OCI-LY1 (cell line): ENCODE measurements around the gene BRD3.

ENCODE experiments used
- H2AFZ ChIP-seq: fragments of 200-600 bp; sonication (generic), shearing (Covaris generic); 2 replicates; pipeline ENCODE4 v1.6.0; 2014; ENCODE audit warnings: antibody characterized with exemption, mild to moderate bottlenecking, low read length
- H3F3A ChIP-seq: fragments of 200-600 bp; sonication (generic), shearing (Covaris generic); 2 replicates; pipeline ENCODE4 v1.6.0; 2014; ENCODE audit warnings: mild to moderate bottlenecking, antibody characterized with exemption, low read length, moderate library complexity; ENCODE audit not compliant: insufficient read depth
- H3K27ac ChIP-seq: fragments of 200-600 bp; sonication (generic); 2 replicates; pipeline ENCODE4 v1.5.1; 2014; ENCODE audit warnings: low read length, mixed run types, mild to moderate bottlenecking, low read depth; ENCODE audit not compliant: poor library complexity, severe bottlenecking
- H3K27me3 ChIP-seq: fragments of 200-600 bp; sonication (generic); 2 replicates; pipeline ENCODE4 v1.6.0; 2014; ENCODE audit warnings: antibody characterized with exemption, mild to moderate bottlenecking, low read length, moderate library complexity; ENCODE audit not compliant: insufficient read depth
- H3K36me3 ChIP-seq: fragments of 200-600 bp; sonication (generic); 2 replicates; pipeline ENCODE4 v1.6.1; 2014; ENCODE audit warnings: mild to moderate bottlenecking, antibody characterized with exemption, low read length, moderate library complexity, mixed read lengths; ENCODE audit not compliant: insufficient read depth
- H3K4me1 ChIP-seq: fragments of 200-600 bp; sonication (generic); 2 replicates; pipeline ENCODE4 v1.5.1; 2014; ENCODE audit warnings: mild to moderate bottlenecking, low read length, moderate library complexity; ENCODE audit not compliant: insufficient read depth, severe bottlenecking
- H3K4me2 ChIP-seq: fragments of 200-600 bp; sonication (generic), shearing (Covaris generic); 2 replicates; pipeline ENCODE4 v1.6.1; 2014; ENCODE audit warnings: low read length
- H3K4me3 ChIP-seq: fragments of 200-600 bp; sonication (generic); 2 replicates; pipeline ENCODE4 v1.5.1; 2014; ENCODE audit warnings: low read length, low read depth, mild to moderate bottlenecking, mixed read lengths; ENCODE audit not compliant: poor library complexity, severe bottlenecking
- H3K79me2 ChIP-seq: fragments of 200-600 bp; shearing (Covaris generic); 2 replicates; pipeline ENCODE4 v1.6.1; 2016; ENCODE audit warnings: mixed run types, low read length, mixed read lengths; ENCODE audit not compliant: insufficient read depth
- H3K9ac ChIP-seq: fragments of 200-600 bp; sonication (generic), shearing (Covaris generic); 2 replicates; pipeline ENCODE4 v1.6.1; 2014; ENCODE audit warnings: mild to moderate bottlenecking, low read length, mixed read lengths
- H3K9me2 ChIP-seq: fragments of 200-600 bp; sonication (generic), shearing (Covaris generic); 2 replicates; pipeline ENCODE4 v1.6.1; 2014; ENCODE audit warnings: low read depth, mild to moderate bottlenecking, low read length, mixed read lengths
- H3K9me3 ChIP-seq: fragments of 200-600 bp; shearing (Covaris generic); 2 replicates; pipeline ENCODE4 v1.6.1; 2014; ENCODE audit warnings: low read length, mixed read lengths
- H4K20me1 ChIP-seq: fragments of 200-600 bp; sonication (generic), shearing (Covaris generic); 2 replicates; pipeline ENCODE4 v1.6.0; 2016; ENCODE audit warnings: mild to moderate bottlenecking, low read length; ENCODE audit not compliant: insufficient read depth
- EZH2 ChIP-seq: fragments of 200-600 bp; sonication (generic), shearing (Covaris generic); IDR thresholded peaks from 2 replicates; pipeline ENCODE4 v1.8.0; 2017; ENCODE audit warnings: borderline replicate concordance, mixed run types, mild to moderate bottlenecking, antibody characterized with exemption, low read length, moderate library complexity, mixed read lengths
- TF ChIP-seq, protein P1 (sequence below): fragments of 200-600 bp; sonication (generic), shearing (Covaris generic); IDR thresholded peaks from 2 replicates; pipeline ENCODE4 v1.5.1; 2017; ENCODE audit warnings: mild to moderate bottlenecking, antibody characterized with exemption, low read length, moderate library complexity, mixed read lengths

Gene BRD3

DNA sequence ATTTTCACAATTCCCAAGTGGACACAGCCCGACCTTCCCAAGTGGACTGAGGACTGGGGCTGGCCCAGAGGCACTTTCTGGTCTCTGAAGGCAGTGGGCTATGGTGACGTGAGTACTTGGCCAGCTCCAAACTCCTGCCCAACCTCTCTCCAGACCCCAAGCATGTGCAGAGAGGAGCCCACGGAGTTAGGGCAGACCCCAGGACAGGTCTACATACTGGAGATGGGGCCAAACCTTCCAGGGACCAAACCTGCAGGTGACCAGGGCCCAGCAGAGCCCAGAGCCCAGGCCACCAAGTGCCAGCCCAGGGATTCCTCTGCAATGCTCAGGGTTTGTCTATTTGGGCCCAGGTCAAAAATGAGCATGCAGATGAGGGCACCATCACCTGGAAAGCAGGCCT lies 15.3 kb downstream of the BRD3 start:
- Histone ChIP-seq H3K4me1 (no peaks in the 10 kb centered on the region), H3K9me2 (no peaks in the 10 kb centered on the region), H2AFZ (no peak overlapping the region), H3K36me3 (no peaks in the 10 kb centered on the region), H3K9me3 (no peaks in the 10 kb centered on the region), H3F3A (no peaks in the 10 kb centered on the region), H3K27ac (no peak overlapping the region), H3K9ac (no peak overlapping the region), H3K27me3 (no peaks in the 10 kb centered on the region), H3K4me3 (no peak overlapping the region), H3K4me2 (no peak overlapping the region), H3K79me2 (no peaks in the 10 kb centered on the region), H4K20me1 (no peaks in the 10 kb centered on the region)
- TF ChIP-seq EZH2: no peak
- TF ChIP-seq, protein P1, sequence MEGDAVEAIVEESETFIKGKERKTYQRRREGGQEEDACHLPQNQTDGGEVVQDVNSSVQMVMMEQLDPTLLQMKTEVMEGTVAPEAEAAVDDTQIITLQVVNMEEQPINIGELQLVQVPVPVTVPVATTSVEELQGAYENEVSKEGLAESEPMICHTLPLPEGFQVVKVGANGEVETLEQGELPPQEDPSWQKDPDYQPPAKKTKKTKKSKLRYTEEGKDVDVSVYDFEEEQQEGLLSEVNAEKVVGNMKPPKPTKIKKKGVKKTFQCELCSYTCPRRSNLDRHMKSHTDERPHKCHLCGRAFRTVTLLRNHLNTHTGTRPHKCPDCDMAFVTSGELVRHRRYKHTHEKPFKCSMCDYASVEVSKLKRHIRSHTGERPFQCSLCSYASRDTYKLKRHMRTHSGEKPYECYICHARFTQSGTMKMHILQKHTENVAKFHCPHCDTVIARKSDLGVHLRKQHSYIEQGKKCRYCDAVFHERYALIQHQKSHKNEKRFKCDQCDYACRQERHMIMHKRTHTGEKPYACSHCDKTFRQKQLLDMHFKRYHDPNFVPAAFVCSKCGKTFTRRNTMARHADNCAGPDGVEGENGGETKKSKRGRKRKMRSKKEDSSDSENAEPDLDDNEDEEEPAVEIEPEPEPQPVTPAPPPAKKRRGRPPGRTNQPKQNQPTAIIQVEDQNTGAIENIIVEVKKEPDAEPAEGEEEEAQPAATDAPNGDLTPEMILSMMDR: no peak

DNA sequence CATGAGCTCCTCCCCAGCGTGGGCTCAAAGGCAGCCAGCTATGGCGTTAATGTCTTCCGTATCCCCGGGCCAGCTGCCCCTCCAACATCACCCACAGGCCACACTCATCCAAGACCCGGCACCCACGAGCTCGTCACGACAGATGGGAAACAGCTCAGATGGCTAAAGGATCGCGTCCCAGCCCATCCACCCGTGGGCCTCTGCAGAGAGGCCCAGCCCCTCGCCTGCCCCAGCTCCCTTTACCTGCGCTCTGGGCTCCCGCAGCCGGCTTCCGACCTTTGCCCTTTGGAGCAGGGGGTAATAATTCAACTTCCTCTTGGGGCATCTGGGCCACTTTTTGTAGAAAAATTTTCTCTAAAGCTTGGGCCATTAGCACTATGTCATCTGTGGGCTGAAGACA lies 16.5 kb downstream of the BRD3 start:
- no peaks in the 10 kb centered on the region for H3K36me3 ChIP-seq
- H3K4me1 ChIP-seq: no peaks in the 10 kb centered on the region
- no peaks in the 10 kb centered on the region for H3K9me3 ChIP-seq
- no peak for TF ChIP-seq EZH2
- TF ChIP-seq, protein P1: no peak
- H3K9ac ChIP-seq: no peak overlapping the region
- H3K4me3 ChIP-seq: no peak overlapping the region
- no peaks in the 10 kb centered on the region for H3K9me2 ChIP-seq
- no peaks in the 10 kb centered on the region for H3K27me3 ChIP-seq
- no peak overlapping the region for H3K27ac ChIP-seq
- no peak overlapping the region for H3K4me2 ChIP-seq
- no peaks in the 10 kb centered on the region for H4K20me1 ChIP-seq
- no peak overlapping the region for H2AFZ ChIP-seq
- no peaks in the 10 kb centered on the region for H3F3A ChIP-seq
- H3K79me2 ChIP-seq: no peaks in the 10 kb centered on the region

DNA sequence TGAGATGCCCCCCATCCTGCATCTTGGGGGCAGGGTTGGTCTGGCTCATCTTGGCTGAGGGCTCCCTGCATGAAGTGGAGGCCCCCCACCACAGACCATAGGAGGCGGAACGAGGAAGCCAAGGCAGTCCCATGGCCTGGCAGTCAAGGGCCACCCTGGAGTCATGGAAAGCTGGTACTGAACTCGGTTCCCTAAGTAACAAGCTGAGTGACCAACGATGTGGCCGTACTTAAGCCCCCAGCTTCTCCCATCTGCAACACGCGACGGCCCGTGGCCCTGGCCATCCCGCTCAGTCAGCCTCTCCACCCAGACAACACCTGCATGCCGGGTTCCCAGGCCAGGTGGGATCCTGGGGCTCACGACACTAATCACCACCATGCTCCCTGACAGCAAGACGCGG lies 17.1 kb downstream of the BRD3 start:
- H3K4me1 ChIP-seq: no peaks in the 10 kb centered on the region
- no peaks in the 10 kb centered on the region for H3F3A ChIP-seq
- no peak overlapping the region for H3K27ac ChIP-seq
- no peaks in the 10 kb centered on the region for H3K9me3 ChIP-seq
- no peak overlapping the region for H2AFZ ChIP-seq
- H4K20me1 ChIP-seq: no peaks in the 10 kb centered on the region
- no peaks in the 10 kb centered on the region for H3K27me3 ChIP-seq
- no peaks in the 10 kb centered on the region for H3K36me3 ChIP-seq
- H3K4me3 ChIP-seq: no peak overlapping the region
- TF ChIP-seq, protein P1: no peak
- TF ChIP-seq EZH2: no peak
- no peaks in the 10 kb centered on the region for H3K9me2 ChIP-seq
- H3K4me2 ChIP-seq: no peak overlapping the region
- no peaks in the 10 kb centered on the region for H3K79me2 ChIP-seq
- no peak overlapping the region for H3K9ac ChIP-seq
